Motor neuron (in vitro differentiated cells): ENCODE data around the gene EID1. TPM values are rescaled to one million over a fixed set of nuclear protein-coding genes. Genes with fewer than 3 reads are reported as not detected.

ENCODE experiments used
- ATAC-seq, 8 experiments: fragments of 200-7000 bp; cut with Tn5 transposase; replicated peaks in 6 of 8; 2 replicates each; pipeline ENCODE4 v1.8.0; 2021; ENCODE audit warnings: mild to moderate bottlenecking in 8 of 8, moderate library complexity in 8 of 8
- H3K27ac ChIP-seq, 2 donors: fragments of 250-450 bp; sonication (Bioruptor Pico); 2 replicates each; pipeline ENCODE4 v1.9.0; 2021; ENCODE audit warnings: antibody characterized with exemption in 2 of 2, mild to moderate bottlenecking in 2 of 2, moderate library complexity in 1 of 2
- H3K4me1 ChIP-seq, 2 donors: fragments of 250-450 bp; sonication (Bioruptor Pico); replicated peaks in 1 of 2; 2 replicates each; pipeline ENCODE4 v1.6.1; 2021; ENCODE audit warnings: antibody characterized with exemption in 2 of 2, mild to moderate bottlenecking in 2 of 2, moderate library complexity in 1 of 2
- H3K4me3 ChIP-seq, 5 donors: fragments of 250-450 bp; sonication (Bioruptor Pico); 2 replicates each; pipeline ENCODE4 v1.9.0; 2021; ENCODE audit warnings: antibody characterized with exemption in 5 of 5, mild to moderate bottlenecking in 5 of 5, moderate library complexity in 4 of 5
- WGBS, 10 experiments: fragments of 450-650 bp; shearing (Covaris generic); methylation state at CpG; one replicate each; pipeline ENCODE4 v1.0.0; 2022; 5-methylcytosine and 5-hydroxymethylcytosine counted together
- in situ Hi-C, 9 experiments: fragments of 400-800 bp; cut with MboI; loops; one replicate each; pipeline ENCODE4 v1.15.0; 2021; ENCODE audit warnings: low sequenced_read_pairs in 9 of 9, low pct_unique_long_range_greater_than_20kb in 2 of 9; ENCODE audit not compliant: unreplicated experiment in 9 of 9
- total RNA-seq, 8 experiments: library from RNA; unstranded; fragments of 300-600 nt; gene quantifications; 2 replicates each; pipeline versions ENCODE4 v1.2.3 to v1.2.4, GENCODE V29; 2022

EID1 gene
- total RNA-seq, 8 experiments from 2014 or later: 132 to 302 (median 181) TPM

- peak in 4 of 8 experiments; percentile 43 to 94 (median 77) for ATAC-seq
- in situ Hi-C loops: loop anchor here in 7 of 9 experiments (25.0 kb wide), 5 partner anchors 282 to 1282 kb away; partner anchors contain the start of genes COPS2 (in 1 of the 7), FGF7 (in 1 of the 7) and GALK2 (in 1 of the 7)
- WGBS, 10 experiments: 0 to 81% (median 49%) methylated on average over 1 to 5 of the region's 6 CpGs
- no peaks in the 10 kb centered on the region for H3K4me1 ChIP-seq
- no peak overlapping the region for H3K4me3 ChIP-seq
- H3K27ac ChIP-seq: no peak overlapping the region
Measured at GRCh38 chr15:48855501-48856440, 22.2 kb upstream of the EID1 start.

GRCh38 chr15:48856942-48857341 is 21.0 kb upstream of the EID1 start:
- Histone ChIP-seq H3K27ac (no peak overlapping the region), H3K4me3 (no peak overlapping the region), H3K4me1 (no peaks in the 10 kb centered on the region)
- peak in 4 of 8 experiments; percentile 12 to 69 (median 40) for ATAC-seq
- WGBS, 10 experiments: 0 to 100% (median 35%) methylated on average over 1 to 2 of the region's 2 CpGs; no CpG with 5 or more reads in 2 of the 10 experiments
- in situ Hi-C loops: loop anchor here in 7 of 9 experiments (25.0 kb wide), 5 partner anchors 280 to 1280 kb away; partner anchors contain the start of genes COPS2 (in 1 of the 7), FGF7 (in 1 of the 7) and GALK2 (in 1 of the 7)

- peak in 3 of 8 experiments; percentile 13 to 61 (median 53) for ATAC-seq
- H3K27ac ChIP-seq: no peak overlapping the region
Measured at GRCh38 chr15:48858401-48858800, 19.5 kb upstream of the EID1 start.

DNA sequence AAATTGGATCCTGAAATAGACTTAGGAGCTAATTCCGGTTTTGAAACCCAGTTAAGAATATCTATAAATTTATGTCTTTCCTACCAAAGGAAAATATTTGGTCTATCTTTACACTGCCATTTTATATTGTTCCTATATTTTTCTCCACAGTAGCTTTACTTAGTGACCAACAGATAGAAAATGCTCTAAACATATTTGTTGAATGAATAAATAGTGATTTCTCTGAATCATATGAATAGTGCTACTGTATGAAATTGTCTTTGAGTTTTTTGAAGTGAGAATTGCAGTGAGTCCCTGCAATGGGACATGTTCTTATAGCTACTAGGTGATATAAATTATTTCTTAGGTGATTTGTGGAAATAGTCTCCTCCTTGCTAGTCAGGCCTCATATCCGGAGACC is 18.5 kb upstream of the EID1 start:
- Histone ChIP-seq H3K4me1 (no peaks in the 10 kb centered on the region), H3K27ac (no peak overlapping the region), H3K4me3 (no peak overlapping the region)
- in situ Hi-C loops: loop anchor here in 7 of 9 experiments (25.0 kb wide), 5 partner anchors 278 to 1278 kb away; partner anchors contain the start of genes COPS2 (in 1 of the 7), FGF7 (in 1 of the 7) and GALK2 (in 1 of the 7)
- no peak for ATAC-seq
- WGBS, 10 experiments: 67 to 100% (median 87%) methylated on average over 1 to 2 of the region's 2 CpGs; no CpG with 5 or more reads in 2 of the 10 experiments

More at GRCh38 chr15:48858401-48858800, 19.5 kb upstream of the EID1 start:
- Histone ChIP-seq H3K4me1 (no peaks in the 10 kb centered on the region), H3K4me3 (no peak overlapping the region)
- in situ Hi-C loops: loop anchor here in 7 of 9 experiments (25.0 kb wide), 5 partner anchors 279 to 1279 kb away; partner anchors contain the start of genes COPS2 (in 1 of the 7), FGF7 (in 1 of the 7) and GALK2 (in 1 of the 7)
- 0 to 100% (median 90%) methylated on average over 1 to 2 of the region's 2 CpGs; no CpG with 5 or more reads in 3 of the 10 experiments for WGBS, 10 experiments

DNA sequence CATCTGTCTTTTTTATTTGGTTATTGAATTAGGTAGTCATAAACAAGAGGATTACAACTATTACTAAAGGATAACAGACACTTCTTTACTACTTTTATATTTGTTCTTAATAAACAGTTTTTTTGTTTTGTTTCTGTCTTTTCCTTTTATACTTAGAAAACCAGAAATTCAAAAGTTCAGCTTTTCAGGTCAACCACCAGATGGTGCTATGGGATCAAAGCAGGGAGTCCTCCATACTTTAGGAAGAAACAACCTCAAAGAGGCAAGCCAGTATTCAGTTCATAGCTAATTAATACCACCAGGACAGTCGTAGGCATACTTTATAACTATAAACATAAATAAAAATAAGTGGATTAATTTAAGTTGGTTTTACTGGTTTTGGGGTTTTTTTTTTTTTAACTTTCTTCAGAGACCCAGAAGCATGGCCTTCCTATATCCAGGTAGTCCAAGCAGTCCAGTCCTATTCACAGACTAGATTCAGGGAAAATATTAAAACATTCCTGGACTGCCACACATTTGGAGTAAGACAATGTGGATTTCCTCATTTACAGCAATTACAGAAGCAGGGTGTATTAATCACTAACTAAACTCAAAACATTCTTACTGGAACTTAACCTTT is 16.0 kb upstream of the EID1 start:
- no peak overlapping the region for H3K27ac ChIP-seq
- peak; percentile 12 to 75 (median 52) for ATAC-seq
- in situ Hi-C loops: loop anchor here in 8 of 9 experiments (10.0 to 25.0 kb wide), 6 partner anchors 103 to 1275 kb away; partner anchors contain the start of genes COPS2 (in 1 of the 8), FGF7 (in 1 of the 8), GALK2 (in 1 of the 8) and SHC4 (in 1 of the 8)
- peaks cover 9 to 14% of the 10 kb centered on the region in 2 donors for H3K4me1 ChIP-seq
- no peak overlapping the region for H3K4me3 ChIP-seq
- 0 to 10% (median 0%) methylated on average over 1 of the region's 1 CpG; no CpG with 5 or more reads in 2 of the 10 experiments for WGBS, 10 experiments

DNA sequence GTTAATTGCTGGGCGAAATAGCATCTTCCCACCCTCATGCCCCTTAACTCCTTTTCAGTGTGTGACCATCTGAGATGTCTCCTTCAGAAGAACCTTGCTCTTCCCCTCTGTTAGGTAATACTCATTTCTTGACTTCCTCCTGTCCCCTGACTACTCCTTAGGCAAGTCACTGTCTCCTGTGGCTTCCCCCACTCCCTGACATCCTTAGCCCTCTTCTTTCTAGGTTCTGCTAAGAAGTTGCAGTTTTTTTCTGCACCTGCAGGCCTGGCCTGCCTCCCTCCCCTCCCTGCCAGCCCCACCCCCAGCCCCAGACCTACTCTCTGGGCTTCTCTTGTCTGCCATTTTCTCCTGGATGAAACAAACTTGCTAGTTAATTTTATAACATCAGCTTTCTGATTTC is 15.2 kb upstream of the EID1 start:
- 40 to 100% (median 94%) methylated on average over 1 of the region's 1 CpG; no CpG with 5 or more reads in 6 of the 10 experiments for WGBS, 10 experiments
- ATAC-seq: no peak
- no peak overlapping the region for H3K4me3 ChIP-seq
- H3K4me1 ChIP-seq: peaks cover 9 to 16% of the 10 kb centered on the region in 2 donors
- in situ Hi-C loops: loop anchor here in 8 of 9 experiments (10.0 to 25.0 kb wide), 6 partner anchors 102 to 1275 kb away; partner anchors contain the start of genes COPS2 (in 1 of the 8), FGF7 (in 1 of the 8), GALK2 (in 1 of the 8) and SHC4 (in 1 of the 8)
- no peak overlapping the region for H3K27ac ChIP-seq

GRCh38 chr15:48865370-48866079 is 12.4 kb upstream of the EID1 start:
- WGBS, 10 experiments: 0 to 64% (median 55%) methylated on average over 1 to 3 of the region's 3 CpGs; no CpG with 5 or more reads in 1 of the 10 experiments
- peak in 7 of 8 experiments; percentile 27 to 78 (median 72) for ATAC-seq
- Histone ChIP-seq H3K27ac (no peak overlapping the region), H3K4me3 (no peak overlapping the region), H3K4me1 (peaks cover 9 to 16% of the 10 kb centered on the region in 2 donors)
- in situ Hi-C loops: loop anchor here in 8 of 9 experiments (10.0 to 25.0 kb wide), 6 partner anchors 99 to 1272 kb away; partner anchors contain the start of genes COPS2 (in 1 of the 8), FGF7 (in 1 of the 8), GALK2 (in 1 of the 8) and SHC4 (in 1 of the 8)

DNA sequence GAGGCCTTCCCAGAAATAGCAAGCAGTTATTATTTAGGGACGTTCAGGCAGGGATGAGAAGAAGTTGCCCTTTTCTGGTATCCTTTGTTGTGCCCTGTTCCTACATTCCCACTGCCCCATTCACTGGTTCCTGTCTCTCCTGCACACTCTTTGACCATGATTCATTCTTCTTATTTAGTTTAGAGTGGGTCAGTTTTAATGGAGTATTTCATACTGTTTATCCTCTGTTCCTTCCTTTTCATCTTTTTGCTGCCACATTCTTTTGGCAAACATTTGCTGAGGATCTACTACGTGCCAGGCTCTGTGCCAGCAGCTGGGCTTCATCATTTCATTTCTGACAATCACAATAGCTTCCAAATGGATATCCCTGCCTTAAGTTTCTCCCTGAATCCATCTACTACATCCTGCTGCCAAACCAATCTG is 11.8 kb upstream of the EID1 start:
- in situ Hi-C loops: loop anchor here in 8 of 9 experiments (10.0 to 25.0 kb wide), 6 partner anchors 99 to 1271 kb away; partner anchors contain the start of genes COPS2 (in 1 of the 8), FGF7 (in 1 of the 8), GALK2 (in 1 of the 8) and SHC4 (in 1 of the 8)

DNA sequence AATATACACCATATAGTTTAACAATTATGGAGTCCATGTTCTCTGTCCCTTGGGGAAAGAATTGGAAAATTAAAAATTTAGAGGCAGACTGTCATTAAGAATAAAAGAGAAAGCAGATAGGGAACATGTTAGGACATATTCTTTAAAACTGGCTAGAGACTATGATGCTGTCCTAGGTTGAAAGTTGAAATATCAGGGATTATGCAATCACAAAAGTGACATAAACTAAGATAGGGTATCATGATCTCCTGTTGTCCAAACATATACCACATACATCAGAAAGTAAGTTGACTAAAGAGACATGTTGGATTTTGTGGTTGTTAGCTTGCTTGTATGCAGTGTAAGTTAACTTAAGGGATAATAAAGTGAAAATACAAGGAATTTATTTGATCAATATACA is 9.9 kb upstream of the EID1 start:
- Histone ChIP-seq H3K27ac (no peak overlapping the region), H3K4me1 (peaks cover 9 to 16% of the 10 kb centered on the region in 2 donors), H3K4me3 (no peak overlapping the region)
- ATAC-seq: no peak
- in situ Hi-C loops: loop anchor here in 8 of 9 experiments (10.0 to 25.0 kb wide), 6 partner anchors 97 to 1269 kb away; partner anchors contain the start of genes COPS2 (in 1 of the 8), FGF7 (in 1 of the 8), GALK2 (in 1 of the 8) and SHC4 (in 1 of the 8)

More for the DNA sequence above, 11.8 kb upstream of the EID1 start:
- 4 to 100% (median 40%) methylated on average over 1 to 2 of the region's 2 CpGs; no CpG with 5 or more reads in 1 of the 10 experiments for WGBS, 10 experiments
- H3K27ac ChIP-seq: no peak overlapping the region
- peaks cover 9 to 16% of the 10 kb centered on the region in 2 donors for H3K4me1 ChIP-seq
- peak in 5 of 8 experiments; percentile 13 to 75 (median 21) for ATAC-seq
- H3K4me3 ChIP-seq: no peak overlapping the region

DNA sequence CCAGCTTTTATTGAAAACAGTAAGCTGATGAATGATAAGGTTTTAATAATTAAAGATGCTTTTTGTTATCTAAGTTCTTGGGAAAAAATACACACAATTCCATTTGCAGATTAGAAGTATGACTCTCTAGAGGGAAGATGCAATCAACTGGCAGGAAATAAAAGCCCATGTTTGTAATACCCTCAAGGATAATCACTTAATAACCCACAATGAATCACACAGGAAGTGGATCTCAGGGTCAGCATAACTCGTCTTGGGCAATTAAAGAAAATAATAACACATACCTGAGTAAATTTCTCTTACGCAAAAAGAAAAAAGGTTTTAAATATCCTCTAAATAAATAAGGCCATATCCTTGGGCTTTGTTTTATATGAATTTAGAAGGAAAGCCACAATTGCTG is 9.4 kb upstream of the EID1 start:
- ATAC-seq: peak in 2 of 8 experiments; percentile 31 to 48
- in situ Hi-C loops: loop anchor here in 8 of 9 experiments (10.0 to 25.0 kb wide), 6 partner anchors 96 to 1269 kb away; partner anchors contain the start of genes COPS2 (in 1 of the 8), FGF7 (in 1 of the 8), GALK2 (in 1 of the 8) and SHC4 (in 1 of the 8)
- WGBS, 10 experiments: 50 to 80% (median 68%) methylated on average over 1 to 2 of the region's 2 CpGs; no CpG with 5 or more reads in 1 of the 10 experiments
- no peak overlapping the region for H3K4me3 ChIP-seq
- H3K4me1 ChIP-seq: peaks cover 9 to 16% of the 10 kb centered on the region in 2 donors
- H3K27ac ChIP-seq: no peak overlapping the region

DNA sequence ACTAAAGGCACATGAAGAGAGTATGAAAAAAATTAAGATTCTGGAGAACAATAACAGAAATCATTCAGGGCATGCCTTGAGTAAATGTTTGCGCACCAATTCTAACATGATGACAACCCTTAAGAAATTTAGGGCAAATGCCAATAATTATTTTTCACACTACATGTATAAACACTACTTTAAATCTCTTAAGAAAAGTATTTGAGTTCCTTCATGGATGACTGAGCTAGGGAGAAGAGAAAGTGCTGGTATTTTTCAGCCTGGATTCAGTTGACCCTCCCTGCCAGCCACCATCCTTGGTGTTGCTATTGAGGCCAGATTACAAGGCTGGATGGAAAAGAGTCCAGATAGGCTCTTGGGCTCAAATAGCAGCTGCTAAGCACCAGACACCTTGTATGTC is 8.0 kb upstream of the EID1 start:
- Histone ChIP-seq H3K4me1 (peaks cover 16 to 17% of the 10 kb centered on the region in 2 donors), H3K4me3 (no peak overlapping the region), H3K27ac (no peak overlapping the region)
- no peak for ATAC-seq
- WGBS, 10 experiments: 83 to 100% (median 100%) methylated on average over 1 of the region's 1 CpG; no CpG with 5 or more reads in 3 of the 10 experiments
- in situ Hi-C loops: loop anchor here in 8 of 9 experiments (10.0 to 25.0 kb wide), 6 partner anchors 95 to 1267 kb away; partner anchors contain the start of genes COPS2 (in 1 of the 8), FGF7 (in 1 of the 8), GALK2 (in 1 of the 8) and SHC4 (in 1 of the 8)
